ENCODE measurements around the gene MAP3K19. TPM values are rescaled to one million over a fixed set of nuclear protein-coding genes. Genes with fewer than 3 reads are reported as not detected.

Gene MAP3K19
- total RNA-seq, 1 donor from 2014 or later, result not detected

DNA sequence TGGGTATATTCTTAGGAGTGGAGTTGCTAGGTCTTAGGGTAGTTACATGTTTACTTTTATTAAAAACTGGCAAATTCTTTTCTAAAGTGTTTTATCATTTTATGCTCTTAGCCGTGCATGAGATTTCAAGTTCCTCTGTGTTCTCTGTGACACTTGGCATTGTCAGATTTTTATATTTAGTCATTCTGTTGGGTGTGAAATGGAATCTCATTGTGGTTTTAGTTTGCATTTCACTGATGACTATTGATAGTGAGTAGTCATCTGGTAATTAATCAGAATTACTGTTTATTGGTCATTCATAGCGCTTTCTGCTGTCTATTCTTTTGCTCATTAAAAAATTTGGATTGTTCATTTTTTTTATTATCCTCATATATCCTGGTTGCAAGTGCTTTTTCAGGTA, 39.0 kb upstream of the MAP3K19 start:
- Histone ChIP-seq H3K4me2 (ENCODE audit: low read length) (no peak overlapping the region), H3K27me3 (ENCODE audit: insufficient read depth, low read length) (no peaks in the 10 kb centered on the region), H3K79me2 (ENCODE audit: insufficient read depth, low read length) (peaks cover 89% of the 10 kb centered on the region), H3K9me3 (ENCODE audit: insufficient read depth, low read depth, low read length) (no peaks in the 10 kb centered on the region), H4K20me1 (ENCODE audit: insufficient read depth, low read length) (peaks cover 55% of the 10 kb centered on the region), H3K36me3 (ENCODE audit: insufficient read depth, low read length) (no peaks in the 10 kb centered on the region), H2AFZ (ENCODE audit: low read depth, low read length) (no peak overlapping the region), H3K27ac (ENCODE audit: low read depth, low read length) (no peak overlapping the region), H3K4me3 (ENCODE audit: insufficient read depth, low read depth, low read length) (no peak overlapping the region), H3K9ac (ENCODE audit: low read length) (no peak overlapping the region), H3K4me1 (ENCODE audit: insufficient read depth, low read length) (no peaks in the 10 kb centered on the region)
- Mint-ChIP-seq H3K27ac (ENCODE audit: unreplicated experiment) (no peak overlapping the region), H3K4me3 (ENCODE audit: unreplicated experiment) (no peak overlapping the region), H3K4me1 (ENCODE audit: low read depth, unreplicated experiment) (no peaks in the 10 kb centered on the region), H3K27me3 (ENCODE audit: low read depth, unreplicated experiment) (no peaks in the 10 kb centered on the region), H3K36me3 (ENCODE audit: low read depth, unreplicated experiment) (peaks cover 14% of the 10 kb centered on the region), H3K9me3 (ENCODE audit: unreplicated experiment) (peaks cover 6% of the 10 kb centered on the region)
- no peak for TF ChIP-seq EZH2 (IDR thresholded peaks at IDR 0.05; ENCODE audit: insufficient read depth, low read length)
- TF ChIP-seq, protein P1, sequence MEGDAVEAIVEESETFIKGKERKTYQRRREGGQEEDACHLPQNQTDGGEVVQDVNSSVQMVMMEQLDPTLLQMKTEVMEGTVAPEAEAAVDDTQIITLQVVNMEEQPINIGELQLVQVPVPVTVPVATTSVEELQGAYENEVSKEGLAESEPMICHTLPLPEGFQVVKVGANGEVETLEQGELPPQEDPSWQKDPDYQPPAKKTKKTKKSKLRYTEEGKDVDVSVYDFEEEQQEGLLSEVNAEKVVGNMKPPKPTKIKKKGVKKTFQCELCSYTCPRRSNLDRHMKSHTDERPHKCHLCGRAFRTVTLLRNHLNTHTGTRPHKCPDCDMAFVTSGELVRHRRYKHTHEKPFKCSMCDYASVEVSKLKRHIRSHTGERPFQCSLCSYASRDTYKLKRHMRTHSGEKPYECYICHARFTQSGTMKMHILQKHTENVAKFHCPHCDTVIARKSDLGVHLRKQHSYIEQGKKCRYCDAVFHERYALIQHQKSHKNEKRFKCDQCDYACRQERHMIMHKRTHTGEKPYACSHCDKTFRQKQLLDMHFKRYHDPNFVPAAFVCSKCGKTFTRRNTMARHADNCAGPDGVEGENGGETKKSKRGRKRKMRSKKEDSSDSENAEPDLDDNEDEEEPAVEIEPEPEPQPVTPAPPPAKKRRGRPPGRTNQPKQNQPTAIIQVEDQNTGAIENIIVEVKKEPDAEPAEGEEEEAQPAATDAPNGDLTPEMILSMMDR (IDR thresholded peaks at IDR 0.05; ENCODE audit: insufficient read depth, low read depth, low read length), result no peak
- FAIRE-seq, result no peak
- no peak for DNase-seq (ENCODE audit: low read depth)

DNA sequence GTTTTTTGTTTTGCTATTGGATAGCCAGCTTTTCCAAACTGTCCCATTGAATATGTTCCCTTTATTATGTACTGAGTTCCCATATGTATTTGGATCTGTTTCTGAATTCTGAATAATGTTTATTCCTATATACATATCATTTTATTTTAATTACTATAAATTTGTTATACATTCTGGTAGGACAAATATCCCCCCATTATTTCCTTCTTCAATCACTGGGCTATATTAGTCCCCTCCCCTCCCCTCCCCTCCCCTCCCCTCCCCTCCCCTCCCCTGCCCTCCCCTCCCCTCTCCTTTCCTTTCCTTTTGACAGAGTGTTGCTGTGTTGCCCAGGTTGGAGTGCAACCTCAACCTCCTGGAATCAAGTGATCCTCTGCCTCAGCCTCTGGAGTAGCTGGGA, 31.2 kb upstream of the MAP3K19 start:
- FAIRE-seq, result no peak
- Histone ChIP-seq H3K9me3 (ENCODE audit: insufficient read depth, low read depth, low read length) (no peaks in the 10 kb centered on the region), H3K4me1 (ENCODE audit: insufficient read depth, low read length) (no peaks in the 10 kb centered on the region), H3K27ac (ENCODE audit: low read depth, low read length) (no peak overlapping the region), H3K4me2 (ENCODE audit: low read length) (no peak overlapping the region), H3K36me3 (ENCODE audit: insufficient read depth, low read length) (no peaks in the 10 kb centered on the region), H3K4me3 (ENCODE audit: insufficient read depth, low read depth, low read length) (no peak overlapping the region), H3K27me3 (ENCODE audit: insufficient read depth, low read length) (no peaks in the 10 kb centered on the region), H2AFZ (ENCODE audit: low read depth, low read length) (no peak overlapping the region), H4K20me1 (ENCODE audit: insufficient read depth, low read length) (peaks cover 54% of the 10 kb centered on the region), H3K79me2 (ENCODE audit: insufficient read depth, low read length) (peaks cover 82% of the 10 kb centered on the region), H3K9ac (ENCODE audit: low read length) (no peak overlapping the region)
- DNase-seq (ENCODE audit: low read depth), result no peak
- H3K4me3 Mint-ChIP-seq (ENCODE audit: unreplicated experiment), result no peak overlapping the region
- no peaks in the 10 kb centered on the region for H3K27me3 Mint-ChIP-seq (ENCODE audit: low read depth, unreplicated experiment)
- TF ChIP-seq EZH2 (IDR thresholded peaks at IDR 0.05; ENCODE audit: insufficient read depth, low read length), result no peak
- TF ChIP-seq, protein P1 (IDR thresholded peaks at IDR 0.05; ENCODE audit: insufficient read depth, low read depth, low read length), result no peak
- no peak overlapping the region for H3K27ac Mint-ChIP-seq (ENCODE audit: unreplicated experiment)
- no peaks in the 10 kb centered on the region for H3K4me1 Mint-ChIP-seq (ENCODE audit: low read depth, unreplicated experiment)
- H3K9me3 Mint-ChIP-seq (ENCODE audit: unreplicated experiment), result peaks cover 3% of the 10 kb centered on the region
- H3K36me3 Mint-ChIP-seq (ENCODE audit: low read depth, unreplicated experiment), result peaks cover 13% of the 10 kb centered on the region

DNA sequence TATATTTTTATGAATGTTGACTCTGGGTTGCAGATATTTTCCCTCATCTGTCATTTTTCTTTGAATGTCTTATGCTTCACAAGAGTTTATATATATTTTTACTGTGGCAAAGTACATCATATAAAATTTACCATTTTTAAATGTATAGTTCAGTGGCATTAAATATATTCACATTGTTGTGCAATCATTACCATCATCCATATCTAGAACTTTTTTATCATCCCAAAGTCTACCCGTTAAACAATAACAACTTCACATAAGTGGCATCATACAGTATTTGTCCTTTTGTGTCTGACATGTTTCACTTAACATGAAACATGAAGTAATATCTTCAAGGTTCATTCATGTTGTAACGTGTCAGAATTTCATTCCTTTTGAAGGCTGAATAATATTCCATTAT, 29.3 kb upstream of the MAP3K19 start:
- H3K27me3 ChIP-seq (ENCODE audit: insufficient read depth, low read length), result no peaks in the 10 kb centered on the region
- H3K36me3 ChIP-seq (ENCODE audit: insufficient read depth, low read length), result peaks cover 3% of the 10 kb centered on the region
- DNase-seq (ENCODE audit: low read depth) (no peak), FAIRE-seq (no peak)
- H3K79me2 ChIP-seq (ENCODE audit: insufficient read depth, low read length), result peaks cover 84% of the 10 kb centered on the region
- H3K27me3 Mint-ChIP-seq (ENCODE audit: low read depth, unreplicated experiment), result no peaks in the 10 kb centered on the region
- H3K9me3 ChIP-seq (ENCODE audit: insufficient read depth, low read depth, low read length), result peaks cover 4% of the 10 kb centered on the region
- no peak overlapping the region for H3K27ac Mint-ChIP-seq (ENCODE audit: unreplicated experiment)
- H3K36me3 Mint-ChIP-seq (ENCODE audit: low read depth, unreplicated experiment), result peaks cover 23% of the 10 kb centered on the region
- no peak overlapping the region for H3K4me2 ChIP-seq (ENCODE audit: low read length)
- no peak overlapping the region for H3K4me3 ChIP-seq (ENCODE audit: insufficient read depth, low read depth, low read length)
- H3K4me1 ChIP-seq (ENCODE audit: insufficient read depth, low read length), result no peaks in the 10 kb centered on the region
- no peak overlapping the region for H3K9ac ChIP-seq (ENCODE audit: low read length)
- no peak overlapping the region for H3K27ac ChIP-seq (ENCODE audit: low read depth, low read length)
- H3K9me3 Mint-ChIP-seq (ENCODE audit: unreplicated experiment), result peaks cover 10% of the 10 kb centered on the region
- H3K4me3 Mint-ChIP-seq (ENCODE audit: unreplicated experiment), result no peak overlapping the region
- no peaks in the 10 kb centered on the region for H3K4me1 Mint-ChIP-seq (ENCODE audit: low read depth, unreplicated experiment)
- H4K20me1 ChIP-seq (ENCODE audit: insufficient read depth, low read length), result peaks cover 59% of the 10 kb centered on the region
- TF ChIP-seq EZH2 (IDR thresholded peaks at IDR 0.05; ENCODE audit: insufficient read depth, low read length), result no peak
- TF ChIP-seq, protein P1 (IDR thresholded peaks at IDR 0.05; ENCODE audit: insufficient read depth, low read depth, low read length), result no peak
- no peak overlapping the region for H2AFZ ChIP-seq (ENCODE audit: low read depth, low read length)
